GM19467 (cell line): ENCODE measurements around the gene E2F4.

Experiments used
- ATAC-seq: cut with Tn5 transposase; IDR thresholded peaks from one replicate; pipeline ENCODE4 v1.9.1; 2021; ENCODE audit warnings: mild to moderate bottlenecking, moderate library complexity; ENCODE audit not compliant: unreplicated experiment

Gene E2F4

DNA sequence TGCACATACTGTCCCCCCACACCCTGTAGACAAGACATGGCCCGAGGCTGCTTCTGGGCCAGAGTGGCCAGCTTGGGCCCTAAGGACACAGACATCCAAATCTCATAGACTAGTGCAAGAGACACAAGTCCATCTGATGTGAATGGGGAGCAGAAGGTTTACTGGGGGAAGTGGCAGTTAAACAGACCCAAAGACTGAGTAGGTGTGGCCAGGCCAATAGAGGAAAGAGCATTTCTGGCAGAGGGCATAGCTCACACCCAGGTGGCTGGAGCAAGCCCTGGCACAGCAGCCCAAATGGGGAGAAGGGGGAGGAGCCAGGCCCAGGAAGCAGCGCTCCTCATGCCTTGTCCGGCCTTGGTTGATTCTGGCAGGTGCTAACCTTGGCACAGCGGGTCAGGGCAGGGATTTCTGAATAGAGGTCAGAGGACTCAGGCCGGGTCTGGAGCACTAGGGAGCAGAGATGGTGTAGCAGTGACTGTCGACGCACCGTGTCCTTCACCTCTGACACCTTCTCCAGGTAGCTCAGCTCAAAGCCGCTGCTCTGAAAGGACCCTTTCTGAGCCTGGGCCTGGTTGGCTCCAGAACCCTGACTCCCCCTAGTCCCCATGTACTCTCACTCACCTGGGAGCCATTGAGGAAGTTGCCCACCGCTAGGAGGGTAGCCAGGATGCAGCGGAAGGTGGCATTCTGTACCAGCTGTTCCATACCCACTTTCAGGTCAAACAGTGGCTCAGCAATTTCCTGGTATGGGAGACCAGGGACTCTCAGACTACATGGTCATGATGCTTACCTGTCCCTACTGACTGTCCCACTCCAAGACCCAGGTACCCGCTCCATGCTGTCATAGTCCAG lies 39.1 kb downstream of the E2F4 start:
- no peak for ATAC-seq

DNA sequence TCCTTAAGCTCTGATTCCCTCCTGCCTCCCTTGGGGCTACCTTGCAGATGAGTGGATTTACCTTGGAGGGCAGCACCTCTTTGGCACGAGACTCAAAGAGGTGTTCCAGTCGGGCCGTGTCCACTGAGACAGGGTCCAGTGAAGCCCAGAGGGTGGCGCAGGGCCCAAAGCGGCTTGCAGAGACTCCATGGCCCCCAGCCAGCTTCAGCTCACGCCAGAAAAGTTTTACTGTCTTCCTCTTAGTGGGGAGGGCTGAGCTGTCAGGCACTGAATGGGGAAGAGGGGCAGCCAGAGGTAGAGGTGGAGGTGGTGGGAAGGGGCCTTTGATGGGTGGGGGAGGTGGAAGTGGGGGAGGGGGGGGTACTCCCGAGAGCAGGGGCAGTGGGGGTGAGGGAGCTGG lies 41.6 kb downstream of the E2F4 start:
- ATAC-seq, result no peak

- ATAC-seq, result no peak
These were observed 42.2 kb downstream of the E2F4 start for GRCh38 chr16:67234180-67234597.

DNA sequence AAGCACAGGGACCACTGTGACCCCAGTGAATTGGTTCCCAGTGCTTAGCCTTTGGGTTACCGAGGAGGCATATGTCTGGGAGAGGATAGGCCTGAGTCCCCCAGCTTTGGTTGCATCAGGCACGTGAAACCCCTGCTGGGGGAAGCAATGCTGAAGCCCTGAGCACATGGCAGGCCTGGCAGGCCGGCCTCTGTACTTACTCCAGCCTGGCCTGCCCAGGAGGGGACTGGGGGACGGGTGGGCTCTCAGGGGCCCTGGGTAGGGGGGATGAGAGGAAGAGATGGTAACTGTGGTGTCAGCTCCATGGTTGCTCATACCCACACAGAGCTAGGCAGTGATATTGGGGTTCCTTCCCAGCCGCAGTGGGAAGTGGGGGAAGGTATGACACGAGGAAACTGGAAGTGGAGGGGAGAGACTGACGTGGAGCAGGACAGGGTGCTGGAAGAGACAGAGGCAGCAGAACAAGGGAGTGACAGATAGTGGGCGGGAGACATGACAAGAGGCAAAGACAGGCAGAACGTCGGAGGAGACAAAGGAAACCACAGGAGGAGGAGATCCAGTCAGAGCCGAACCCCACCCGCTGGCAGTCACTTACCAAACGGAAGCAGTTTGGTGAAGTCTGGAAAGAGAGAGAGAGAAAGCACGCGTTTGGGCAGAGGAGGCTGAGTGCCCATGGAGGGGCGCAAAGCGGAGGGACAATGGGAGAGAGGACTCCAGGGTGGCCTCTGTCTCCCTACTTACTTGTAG lies 44.0 kb downstream of the E2F4 start:
- ATAC-seq, result no peak

GRCh38 chr16:67236563-67237395 lies 44.8 kb downstream of the E2F4 start:
- no peak for ATAC-seq

DNA sequence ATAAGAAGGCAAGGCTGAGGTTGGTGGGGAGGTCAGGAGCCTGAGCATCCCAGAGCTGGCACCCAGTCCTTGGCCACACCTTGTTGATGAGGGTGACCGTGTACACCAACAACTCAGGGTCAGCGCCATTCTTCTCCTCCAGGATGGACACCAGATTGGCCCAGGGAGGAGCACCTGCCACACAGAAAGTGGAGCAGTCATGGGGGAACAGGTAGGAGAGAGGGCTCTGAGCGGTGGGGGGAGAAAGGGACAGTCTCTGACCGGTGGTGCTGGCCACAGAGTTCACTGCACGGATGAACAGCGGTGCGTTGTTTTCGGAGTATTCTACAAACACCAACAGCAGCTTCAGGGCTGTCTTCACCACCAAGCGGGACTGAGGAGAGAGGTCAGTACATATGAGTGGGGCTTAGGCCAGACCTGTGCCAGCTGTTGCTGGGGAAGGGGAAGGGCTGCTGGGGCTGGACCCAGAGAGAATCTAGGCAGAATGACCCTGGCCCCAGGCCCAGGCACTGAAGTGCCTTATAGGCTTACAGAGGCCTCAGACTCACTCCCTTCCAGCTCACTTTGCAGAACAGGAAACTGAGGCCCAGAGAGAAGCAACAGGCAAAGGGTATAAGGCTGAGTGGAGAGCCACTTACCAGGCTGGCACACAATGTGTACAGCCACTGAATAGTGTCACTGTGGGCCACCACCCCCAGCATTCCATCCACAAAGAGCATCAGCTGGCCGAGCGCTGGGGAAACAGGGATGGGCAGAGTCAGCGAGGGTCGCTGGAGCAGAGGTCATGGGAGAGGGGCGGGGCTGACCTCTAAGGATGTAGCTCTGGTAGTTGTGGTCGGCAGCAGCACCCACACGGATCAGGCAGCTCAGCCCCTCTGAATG lies 45.7 kb downstream of the E2F4 start:
- ATAC-seq, result no peak

GRCh38 chr16:67238278-67238575 lies 46.3 kb downstream of the E2F4 start:
- no peak for ATAC-seq

DNA sequence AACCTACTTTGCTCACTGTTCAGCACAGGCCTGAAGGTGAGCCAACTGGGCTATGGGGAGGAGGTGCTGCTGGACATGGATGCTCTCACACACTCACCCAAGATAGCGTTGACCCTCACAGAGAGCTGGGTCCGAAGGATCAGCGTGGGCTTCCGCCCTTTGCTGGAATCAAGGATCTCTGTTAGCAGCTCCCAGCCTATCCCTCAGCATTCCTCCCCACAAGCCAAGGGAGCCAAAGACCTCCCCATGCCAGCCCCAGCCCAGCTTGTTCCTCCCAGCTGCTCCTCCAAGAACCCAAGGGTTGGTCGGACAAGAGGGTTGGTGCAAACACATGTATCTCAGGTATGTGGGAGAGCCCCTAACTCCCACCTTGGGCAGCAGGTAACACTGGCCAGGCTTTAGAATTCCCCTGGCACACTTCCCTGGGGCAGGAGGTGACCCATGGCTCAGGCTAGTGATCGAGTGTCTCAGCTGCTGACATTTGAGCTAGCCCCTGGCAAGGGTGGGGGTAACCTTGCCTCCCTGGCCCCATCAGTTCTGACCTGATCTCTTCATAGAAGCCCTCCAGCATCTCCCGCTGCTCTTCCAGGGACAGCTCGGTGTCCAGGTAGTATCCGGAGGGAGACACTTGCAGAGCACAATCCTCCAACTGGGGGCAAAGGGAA lies 47.0 kb downstream of the E2F4 start:
- no peak for ATAC-seq

- ATAC-seq, result no peak
These were observed 48.6 kb downstream of the E2F4 start for GRCh38 chr16:67240506-67240905.

GRCh38 chr16:67241008-67241900 lies 49.3 kb downstream of the E2F4 start:
- ATAC-seq, result no peak

DNA sequence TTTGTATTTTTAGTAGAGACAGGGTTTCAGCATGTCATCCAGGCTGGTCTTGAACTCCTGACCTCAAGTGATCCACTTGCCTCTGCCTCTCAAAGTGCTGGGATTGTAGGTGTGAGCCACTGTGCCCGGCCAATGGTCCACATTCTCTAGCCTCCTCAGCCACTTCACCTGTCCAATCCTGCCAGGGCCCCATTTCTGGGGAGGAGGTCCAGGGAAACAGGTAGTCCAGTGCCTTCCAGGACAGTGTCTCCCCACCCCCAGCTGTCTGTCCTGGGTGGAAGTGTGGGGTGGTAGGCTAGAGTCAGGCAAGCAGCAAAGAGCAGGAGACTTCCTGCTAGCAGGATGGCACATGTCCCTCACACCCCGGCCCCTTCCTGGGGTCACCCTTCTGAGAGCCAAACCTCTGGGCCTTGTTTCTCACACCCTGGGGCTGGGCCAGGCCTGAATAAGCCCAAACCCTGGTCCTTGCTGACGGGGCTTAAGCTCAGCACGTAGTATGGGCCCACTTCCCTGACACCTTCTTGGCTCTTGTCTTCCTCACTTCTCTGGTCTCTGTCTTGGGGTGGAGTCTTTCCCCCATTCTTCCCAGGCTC lies 50.3 kb downstream of the E2F4 start:
- ATAC-seq, result no peak

DNA sequence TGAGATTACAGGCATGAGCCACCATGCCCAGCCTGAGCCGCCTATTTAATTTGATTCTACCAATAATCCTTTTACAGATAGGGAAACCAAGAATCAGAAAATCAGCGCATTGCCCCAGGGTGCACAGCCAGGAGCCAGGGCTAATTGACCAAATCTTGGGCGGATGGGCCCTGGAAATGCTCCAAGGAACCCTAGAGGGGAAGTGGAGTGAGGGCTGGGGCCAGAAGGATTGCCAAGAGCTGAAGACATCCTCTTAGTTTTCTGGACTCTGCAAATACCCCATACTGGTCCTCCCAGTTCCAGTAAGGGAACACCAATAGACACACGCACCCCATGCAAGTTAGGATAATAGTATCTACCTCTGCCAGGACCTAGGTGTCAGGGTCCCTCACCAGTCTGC lies 51.5 kb downstream of the E2F4 start:
- ATAC-seq, result no peak

DNA sequence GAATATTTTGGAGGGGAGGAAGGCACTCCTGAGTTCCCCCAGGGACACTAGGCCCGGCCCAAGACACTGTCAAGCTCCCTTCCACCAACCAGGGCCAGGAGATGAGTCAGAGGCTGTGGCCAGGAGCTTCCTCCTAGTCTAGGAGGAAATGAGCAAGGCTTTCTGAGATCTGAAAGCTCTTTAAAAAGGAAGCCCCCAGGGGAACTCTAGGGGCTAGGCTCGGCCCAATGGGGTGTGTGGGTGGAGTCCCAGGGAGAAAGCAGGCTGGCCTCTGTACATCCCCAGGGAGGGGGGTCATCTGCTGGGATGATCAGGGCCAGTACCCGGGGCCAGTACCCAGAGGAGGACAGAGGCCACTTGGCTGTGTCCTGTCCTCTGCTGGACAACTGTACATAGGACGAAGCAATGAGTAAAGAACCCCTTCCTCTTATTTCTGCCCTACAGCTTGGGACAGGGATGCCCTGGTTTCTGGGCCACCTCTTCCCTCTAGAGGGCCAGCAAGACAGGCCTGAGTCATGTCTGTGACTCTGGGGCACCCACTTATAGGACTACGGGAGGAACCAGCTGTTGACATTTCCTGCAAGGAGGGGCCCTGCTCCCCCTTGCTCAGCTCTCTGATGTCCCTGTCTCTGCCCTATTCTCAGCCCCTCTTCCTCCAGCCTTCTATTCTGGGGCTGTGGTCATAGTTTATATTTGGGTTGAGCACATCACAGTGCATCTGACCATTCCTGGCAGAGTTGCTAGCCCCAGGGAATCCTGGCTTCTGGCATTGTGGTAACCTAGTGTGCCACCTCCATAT lies 52.6 kb downstream of the E2F4 start:
- ATAC-seq, result no peak

DNA sequence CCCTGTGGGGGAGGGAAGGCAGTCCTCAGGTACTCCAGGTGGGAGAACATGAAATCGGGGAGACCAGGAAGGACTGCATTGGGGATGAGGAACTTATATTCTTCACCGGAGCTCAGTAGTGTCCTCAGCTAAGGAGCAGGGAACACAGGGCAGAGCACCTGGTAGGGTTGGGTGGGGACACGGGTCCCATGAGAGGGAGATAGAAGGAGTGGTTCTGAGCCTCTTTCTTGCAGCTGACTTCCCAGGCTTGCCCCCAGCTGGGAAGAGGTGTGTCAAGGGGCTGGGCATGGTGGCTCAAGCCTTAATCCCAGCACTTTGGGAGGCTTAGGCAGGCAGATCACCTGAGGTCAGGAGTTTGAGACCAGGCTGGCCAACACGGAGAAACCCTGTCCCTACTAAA lies 53.2 kb downstream of the E2F4 start:
- no peak for ATAC-seq

GRCh38 chr16:67245674-67246080 lies 53.7 kb downstream of the E2F4 start:
- ATAC-seq, result no peak

GRCh38 chr16:67246081-67246755 lies 54.3 kb downstream of the E2F4 start:
- peak; percentile 20 for ATAC-seq

- ATAC-seq, result peak; percentile 14
These were observed 54.8 kb downstream of the E2F4 start for GRCh38 chr16:67246756-67247191.
